Activated CD8-positive, alpha-beta memory T cell treated with anti-CD3 and anti-CD28 coated beads for 36 hours (primary cell): ENCODE data around the gene HERC3. TPM values are rescaled to one million over a fixed set of nuclear protein-coding genes. Genes with fewer than 3 reads are reported as not detected.

ENCODE experiments used
- CTCF ChIA-PET: fragments of 350-600 bp; sonication (Branson Sonifier 250); formaldehyde crosslinking; loops from one replicate; lab custom pipeline; 2021; ENCODE audit warnings: antibody characterized with exemption; lab: Charles Lee
- POLR2A ChIA-PET: fragments of 350-600 bp; sonication (Branson Sonifier 250); formaldehyde crosslinking; loops from one replicate; lab custom pipeline; 2021; ENCODE audit warnings: antibody characterized with exemption; lab: Charles Lee
- total RNA-seq, 2 experiments: library from RNA; stranded (reverse); gene quantifications; one replicate each; pipeline ENCODE4 v1.2.3, GENCODE V29; 2021

The HERC3 gene
- total RNA-seq, 2 experiments from 2014 or later: 27.9 to 28.0 TPM

GRCh38 chr4:88646528-88647280 is 54.4 kb downstream of the HERC3 start:
- ChIA-PET POLR2A (interaction anchor here (1.3 kb wide), 1 partner anchor 54 kb away, joined by 4 read pairs; no protein-coding TSS in a partner anchor), CTCF (no interaction called here)

GRCh38 chr4:88649716-88650115 is 57.4 kb downstream of the HERC3 start:
- ChIA-PET POLR2A (no interaction called here), CTCF (interaction anchor here (1.5 kb wide), 1 partner anchor 110 kb away, joined by 5 read pairs; no protein-coding TSS in a partner anchor)

- ChIA-PET POLR2A (no interaction called here), CTCF (interaction anchor here (1.1 kb wide), 1 partner anchor 114 kb away, joined by 4 read pairs; no protein-coding TSS in a partner anchor)
Measured at GRCh38 chr4:88653371-88653946, 61.2 kb downstream of the HERC3 start.

- POLR2A ChIA-PET: no interaction called here
- CTCF ChIA-PET: no interaction called here
Measured at GRCh38 chr4:88655226-88655625, 62.9 kb downstream of the HERC3 start.

GRCh38 chr4:88659055-88659889 is 67.0 kb downstream of the HERC3 start:
- ChIA-PET POLR2A (no interaction called here), CTCF (interaction anchor here (0.9 to 1.4 kb wide), 4 partner anchors 10 to 134 kb away, joined by 3 to 6 read pairs (median 4); no protein-coding TSS in a partner anchor)

GRCh38 chr4:88659890-88660208 is 67.6 kb downstream of the HERC3 start:
- CTCF ChIA-PET: interaction anchor here (1.1 to 1.4 kb wide), 3 partner anchors 102 to 134 kb away, joined by 3 to 6 read pairs (median 4); no protein-coding TSS in a partner anchor
- POLR2A ChIA-PET: no interaction called here

- POLR2A ChIA-PET: no interaction called here
- CTCF ChIA-PET: no interaction called here
Measured at GRCh38 chr4:88660446-88661294, 68.4 kb downstream of the HERC3 start.

- POLR2A ChIA-PET: no interaction called here
- CTCF ChIA-PET: no interaction called here
Measured at GRCh38 chr4:88661739-88662138, 69.5 kb downstream of the HERC3 start.

GRCh38 chr4:88672987-88673386 is 80.7 kb downstream of the HERC3 start:
- CTCF ChIA-PET: interaction anchor here (0.5 to 1.9 kb wide), 5 partner anchors 10 to 198 kb away, joined by 3 to 4 read pairs (median 3); no protein-coding TSS in a partner anchor
- POLR2A ChIA-PET: no interaction called here

GRCh38 chr4:88673886-88674285 is 81.6 kb downstream of the HERC3 start:
- CTCF ChIA-PET: interaction anchor here (1.0 to 1.9 kb wide), 3 partner anchors 11 to 31 kb away, joined by 3 to 4 read pairs (median 3); no protein-coding TSS in a partner anchor
- POLR2A ChIA-PET: no interaction called here

- POLR2A ChIA-PET: no interaction called here
- CTCF ChIA-PET: interaction anchor here (1.0 kb wide), 1 partner anchor 11 kb away, joined by 3 read pairs; no protein-coding TSS in a partner anchor
Measured at GRCh38 chr4:88674565-88674964, 82.3 kb downstream of the HERC3 start.

- ChIA-PET POLR2A (no interaction called here), CTCF (interaction anchor here (1.1 kb wide), 1 partner anchor 135 kb away, joined by 3 read pairs; no protein-coding TSS in a partner anchor)
Measured at GRCh38 chr4:88674979-88675378, 82.7 kb downstream of the HERC3 start.

- CTCF ChIA-PET: interaction anchor here (1.1 kb wide), 1 partner anchor 136 kb away, joined by 3 read pairs; no protein-coding TSS in a partner anchor
- POLR2A ChIA-PET: no interaction called here
Measured at GRCh38 chr4:88675543-88675942, 83.3 kb downstream of the HERC3 start.

- ChIA-PET POLR2A (no interaction called here), CTCF (no interaction called here)
Measured at GRCh38 chr4:88681209-88681608, 88.9 kb downstream of the HERC3 start.

GRCh38 chr4:88690355-88690754 is 98.1 kb downstream of the HERC3 start:
- ChIA-PET POLR2A (no interaction called here), CTCF (no interaction called here)

GRCh38 chr4:88693792-88694191 is 101.5 kb downstream of the HERC3 start:
- ChIA-PET POLR2A (no interaction called here), CTCF (no interaction called here)

GRCh38 chr4:88696630-88697029 is 104.3 kb downstream of the HERC3 start:
- ChIA-PET POLR2A (no interaction called here), CTCF (no interaction called here)

- CTCF ChIA-PET: no interaction called here
- POLR2A ChIA-PET: no interaction called here
Measured at GRCh38 chr4:88697141-88697540, 104.9 kb downstream of the HERC3 start.
